NCI-H446 (cell line): ENCODE measurements around the gene ITSN2.
"Not testable (repeated sequence)": the region's sequence is repeated elsewhere in the genome, so short reads cannot be mapped to it uniquely, and the experiment has no call there.

Source experiments
- DNase-seq, 2 experiments: peaks; one replicate each; lab custom pipeline; 2025; lab: John Stamatoyannopoulos, UW

The ITSN2 gene

GRCh38 chr2:24211408-24211807, 148.9 kb downstream of the ITSN2 start:
- DNase-seq: no peak

DNA sequence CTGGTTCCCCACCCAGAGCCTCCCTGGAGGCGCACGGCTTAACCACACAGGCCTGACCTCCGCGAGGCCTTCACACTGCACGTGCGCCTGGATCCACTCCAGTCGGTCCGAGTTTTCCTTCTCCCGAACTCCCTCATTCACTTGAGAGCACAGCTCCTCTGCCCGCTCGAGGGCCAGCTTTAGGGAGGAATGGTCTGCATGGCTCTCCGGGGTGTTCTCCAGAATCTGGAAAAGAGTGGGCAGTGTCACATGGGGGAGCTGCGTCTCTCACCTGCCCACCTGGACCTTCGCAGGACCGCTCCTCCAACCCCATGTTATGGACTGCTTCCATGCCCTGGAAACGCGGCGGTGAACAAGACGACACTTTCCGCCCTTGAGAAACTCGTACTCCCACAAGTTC, 149.6 kb downstream of the ITSN2 start:
- no peak for DNase-seq

DNA sequence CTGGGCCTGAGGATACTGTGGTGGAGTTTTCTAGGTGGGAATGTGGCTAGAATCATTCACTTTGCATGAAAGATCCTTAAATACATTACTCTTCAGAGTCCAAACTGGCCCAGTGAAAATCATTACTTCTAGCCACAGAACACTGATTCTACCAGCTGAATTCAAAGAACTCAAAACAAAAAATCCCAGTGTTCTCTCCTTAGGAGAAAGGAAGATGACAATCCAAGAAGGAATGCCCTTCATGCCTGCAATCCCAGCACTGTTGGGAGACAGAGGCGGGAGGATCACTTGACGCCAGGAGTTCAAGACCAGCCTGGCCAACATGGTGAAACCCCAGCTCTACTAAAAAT, 150.3 kb downstream of the ITSN2 start:
- no peak for DNase-seq

- DNase-seq: no peak
Measured at GRCh38 chr2:24209389-24210105, 150.8 kb downstream of the ITSN2 start.

DNA sequence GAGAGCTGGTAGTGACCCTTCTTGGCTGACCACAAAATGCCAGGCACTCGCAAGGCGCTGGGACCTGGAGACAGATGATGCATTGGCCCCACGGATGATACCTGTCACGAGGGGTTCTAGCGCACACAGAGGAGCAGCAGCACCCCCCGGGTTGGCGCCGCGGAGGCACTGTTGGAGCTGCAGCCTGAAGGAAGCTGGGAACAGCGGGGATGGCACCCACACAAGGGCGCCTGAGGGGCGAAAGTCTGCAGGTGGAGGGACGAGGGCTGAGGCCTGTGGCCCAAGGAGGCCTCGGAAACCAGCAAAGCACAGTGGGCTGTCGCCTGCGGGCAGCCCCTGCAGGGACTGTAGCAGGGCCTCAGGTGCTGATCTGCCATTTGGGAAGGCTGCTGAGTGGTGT, 151.8 kb downstream of the ITSN2 start:
- DNase-seq: no peak

GRCh38 chr2:24207359-24207758, 153.0 kb downstream of the ITSN2 start:
- no peak for DNase-seq

DNA sequence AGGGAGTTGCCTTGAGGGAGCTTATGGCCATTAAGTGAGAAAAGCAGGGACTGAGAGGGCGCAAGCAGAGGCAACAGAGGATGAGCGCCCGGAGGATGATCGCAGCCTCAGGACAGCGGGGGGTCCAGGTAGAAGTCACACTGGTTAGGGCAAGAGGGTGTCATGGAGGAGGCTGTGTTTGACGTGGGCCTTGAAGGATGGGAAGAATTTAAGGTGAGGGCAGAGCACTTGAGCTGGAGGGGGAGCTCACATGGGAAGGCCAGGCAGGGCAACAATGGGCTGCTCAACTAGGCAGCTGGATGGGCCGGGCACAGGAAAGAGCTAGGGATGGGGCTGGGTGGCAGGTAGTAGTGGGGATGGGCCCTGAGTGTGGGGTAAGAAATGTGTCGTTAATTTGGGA, 153.6 kb downstream of the ITSN2 start:
- DNase-seq: no peak

GRCh38 chr2:24206242-24206641, 154.1 kb downstream of the ITSN2 start:
- no peak for DNase-seq

DNA sequence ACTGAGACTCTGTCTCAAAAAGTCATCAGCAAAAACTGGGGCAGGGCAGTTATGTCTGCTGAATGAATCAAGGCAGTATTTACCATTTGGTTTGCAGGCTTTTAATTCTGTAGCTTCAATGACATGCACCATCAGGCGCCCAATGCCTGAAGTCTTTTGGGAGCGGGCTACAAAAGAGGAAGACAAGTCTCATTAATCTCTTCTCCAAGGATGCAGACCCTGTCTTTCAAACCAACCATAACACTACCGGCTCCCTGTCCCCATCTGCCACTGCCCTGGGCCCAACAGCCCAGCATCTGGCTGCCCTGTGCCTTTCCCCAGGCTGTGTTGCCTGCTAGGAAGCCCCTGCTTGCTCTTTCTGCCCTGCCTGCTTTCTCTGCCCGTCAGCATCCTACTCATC, 155.2 kb downstream of the ITSN2 start:
- DNase-seq: no peak

GRCh38 chr2:24204505-24204904, 155.8 kb downstream of the ITSN2 start:
- no peak for DNase-seq

- DNase-seq: no peak
Measured at GRCh38 chr2:24203787-24204150, 156.6 kb downstream of the ITSN2 start.

GRCh38 chr2:24203029-24203786, 157.1 kb downstream of the ITSN2 start:
- no peak for DNase-seq

GRCh38 chr2:24200799-24201198, 159.5 kb downstream of the ITSN2 start:
- no peak for DNase-seq

DNA sequence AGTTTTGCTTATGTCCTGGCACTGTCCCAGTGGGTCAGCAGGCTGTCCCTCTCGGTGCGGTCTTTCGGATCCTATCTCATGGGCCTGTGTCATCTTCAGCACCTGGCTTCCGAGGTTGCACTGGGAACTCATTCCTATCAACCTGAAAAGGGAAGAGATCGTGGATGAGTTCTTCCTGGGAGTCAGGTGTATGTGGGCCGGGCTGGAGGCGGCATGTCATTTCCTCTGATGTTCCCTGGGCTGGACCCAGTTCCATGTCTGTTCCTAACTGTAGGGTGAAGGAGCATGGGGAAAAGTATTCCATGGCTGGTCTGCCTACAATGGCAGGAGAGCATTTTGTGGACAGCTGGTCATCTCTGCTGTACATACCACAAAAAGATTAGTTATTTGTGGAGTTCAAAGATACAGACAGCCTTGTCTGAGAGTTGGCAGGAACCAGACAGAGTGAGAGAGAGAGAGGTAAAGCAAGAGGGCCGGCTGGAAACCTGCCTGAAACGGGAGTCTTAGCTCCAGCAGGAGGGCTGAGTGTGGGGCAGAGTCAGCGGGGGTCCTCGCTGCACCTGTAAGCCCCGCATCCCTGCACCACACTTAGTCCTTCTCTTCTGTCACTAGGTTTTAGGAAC, 160.3 kb downstream of the ITSN2 start:
- no peak for DNase-seq

GRCh38 chr2:24197213-24197612, 163.1 kb downstream of the ITSN2 start:
- DNase-seq: not testable (repeated sequence)

- no peak for DNase-seq
Measured at GRCh38 chr2:24191848-24192247, 168.5 kb downstream of the ITSN2 start.

DNA sequence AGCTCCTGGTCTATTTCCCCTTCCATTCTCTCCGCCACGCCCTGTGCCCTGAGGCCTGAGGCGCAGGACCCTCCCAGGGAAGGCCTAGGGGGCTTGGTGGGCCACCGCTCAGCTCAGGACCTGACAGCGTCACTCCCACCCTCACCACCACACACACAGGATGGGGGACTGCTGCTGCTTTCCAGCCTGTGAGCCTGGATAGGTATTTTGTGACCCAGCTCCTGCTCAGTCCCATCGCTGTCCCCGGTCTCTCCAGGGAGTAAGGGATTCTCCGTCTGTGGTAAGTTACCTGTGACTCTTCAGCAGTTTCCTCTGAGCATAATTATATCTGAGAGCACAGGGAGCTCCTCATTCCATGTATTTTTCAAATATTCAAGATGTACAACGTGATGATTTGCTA, 169.2 kb downstream of the ITSN2 start:
- no peak for DNase-seq

- DNase-seq: no peak
Measured at GRCh38 chr2:24190503-24190902, 169.8 kb downstream of the ITSN2 start.

DNA sequence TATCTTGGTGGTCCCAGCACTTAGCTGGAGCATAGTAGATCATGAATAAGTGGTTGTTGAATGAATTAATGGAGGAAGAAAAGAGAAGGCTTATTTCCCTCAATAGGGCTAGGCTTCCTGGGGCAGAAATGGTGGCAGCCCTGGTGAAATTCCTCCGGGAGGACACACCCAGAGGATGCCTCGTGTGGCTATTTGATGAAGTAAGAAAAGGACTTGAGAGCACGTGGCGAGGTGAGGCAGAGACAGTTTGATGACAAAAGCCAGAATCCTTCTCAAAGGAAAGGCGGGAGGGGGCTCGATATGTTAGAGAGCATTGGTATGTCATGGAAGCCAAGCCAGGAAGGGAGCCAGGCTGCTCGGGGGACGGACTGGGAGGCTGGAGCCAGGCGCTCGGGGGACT, 170.8 kb downstream of the ITSN2 start:
- no peak for DNase-seq

GRCh38 chr2:24183366-24184069, 176.8 kb downstream of the ITSN2 start:
- DNase-seq: no peak

- no peak for DNase-seq
Measured at GRCh38 chr2:24182507-24182906, 177.8 kb downstream of the ITSN2 start.

GRCh38 chr2:24181849-24182248, 178.5 kb downstream of the ITSN2 start:
- DNase-seq: no peak

DNA sequence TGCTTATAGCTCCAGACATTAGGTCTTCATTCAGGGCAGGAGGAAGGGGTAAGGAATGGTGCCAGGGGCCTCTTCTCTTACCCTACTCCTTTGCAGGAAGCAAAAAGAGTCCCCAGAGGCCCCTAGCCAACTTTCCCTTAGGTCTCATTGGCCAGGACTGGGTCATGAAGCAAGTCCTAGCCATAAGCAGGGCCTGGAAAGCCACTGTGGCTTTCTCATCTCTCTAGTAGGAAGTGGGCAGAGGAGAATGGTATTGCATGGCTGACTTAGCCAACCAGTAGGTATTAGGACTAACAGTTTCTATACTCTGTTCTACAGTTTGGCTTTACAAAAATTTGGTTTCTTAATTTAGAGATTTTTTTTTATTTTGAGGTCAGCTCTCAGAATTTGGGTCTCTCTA, 180.7 kb downstream of the ITSN2 start:
- DNase-seq: no peak
